SKM-1 treated with dmso at 0.1 percent for 144 hours (cell line): ENCODE results near the gene TET3.

Experiments used
- DNase-seq: peaks from one replicate; lab custom pipeline; 2025; ENCODE audit not compliant: unreplicated experiment; lab: John Stamatoyannopoulos, UW

TET3 gene

DNA sequence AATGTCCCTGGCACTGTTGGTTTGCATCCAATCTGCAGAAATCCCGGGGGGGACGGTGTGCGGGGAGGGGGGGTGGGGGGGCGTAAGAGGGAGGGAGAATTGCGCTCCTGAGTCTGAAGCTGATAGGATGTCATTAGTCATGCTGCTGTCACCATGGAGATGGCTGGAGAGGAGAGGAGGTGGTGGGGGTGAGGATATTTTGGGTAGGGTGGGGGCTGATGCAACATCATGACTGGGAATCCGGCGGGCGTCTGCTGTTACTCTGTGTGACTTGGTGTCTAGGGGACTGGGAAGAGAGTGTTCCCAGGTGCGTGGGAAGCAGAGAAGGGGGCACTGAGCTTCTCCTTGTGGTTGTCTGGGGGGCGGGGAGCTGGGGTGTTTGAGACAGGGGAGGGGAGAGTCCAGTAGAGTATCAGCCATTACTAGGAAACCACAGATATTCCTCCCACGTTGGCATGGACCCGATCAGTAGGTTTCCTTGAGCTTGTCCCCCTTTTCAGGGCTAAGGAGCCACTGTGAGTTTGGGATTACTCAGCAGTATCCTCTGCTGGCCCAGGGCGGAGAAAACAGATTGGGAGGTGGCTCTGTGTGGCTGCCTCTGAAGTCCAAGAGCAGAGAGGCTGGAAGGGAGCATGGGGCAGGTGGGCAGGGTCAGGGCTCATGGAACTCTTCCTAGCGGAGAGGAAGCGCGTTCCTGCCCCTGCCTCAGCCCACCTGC lies 18.9 kb downstream of the TET3 start:
- DNase-seq: no peak

DNA sequence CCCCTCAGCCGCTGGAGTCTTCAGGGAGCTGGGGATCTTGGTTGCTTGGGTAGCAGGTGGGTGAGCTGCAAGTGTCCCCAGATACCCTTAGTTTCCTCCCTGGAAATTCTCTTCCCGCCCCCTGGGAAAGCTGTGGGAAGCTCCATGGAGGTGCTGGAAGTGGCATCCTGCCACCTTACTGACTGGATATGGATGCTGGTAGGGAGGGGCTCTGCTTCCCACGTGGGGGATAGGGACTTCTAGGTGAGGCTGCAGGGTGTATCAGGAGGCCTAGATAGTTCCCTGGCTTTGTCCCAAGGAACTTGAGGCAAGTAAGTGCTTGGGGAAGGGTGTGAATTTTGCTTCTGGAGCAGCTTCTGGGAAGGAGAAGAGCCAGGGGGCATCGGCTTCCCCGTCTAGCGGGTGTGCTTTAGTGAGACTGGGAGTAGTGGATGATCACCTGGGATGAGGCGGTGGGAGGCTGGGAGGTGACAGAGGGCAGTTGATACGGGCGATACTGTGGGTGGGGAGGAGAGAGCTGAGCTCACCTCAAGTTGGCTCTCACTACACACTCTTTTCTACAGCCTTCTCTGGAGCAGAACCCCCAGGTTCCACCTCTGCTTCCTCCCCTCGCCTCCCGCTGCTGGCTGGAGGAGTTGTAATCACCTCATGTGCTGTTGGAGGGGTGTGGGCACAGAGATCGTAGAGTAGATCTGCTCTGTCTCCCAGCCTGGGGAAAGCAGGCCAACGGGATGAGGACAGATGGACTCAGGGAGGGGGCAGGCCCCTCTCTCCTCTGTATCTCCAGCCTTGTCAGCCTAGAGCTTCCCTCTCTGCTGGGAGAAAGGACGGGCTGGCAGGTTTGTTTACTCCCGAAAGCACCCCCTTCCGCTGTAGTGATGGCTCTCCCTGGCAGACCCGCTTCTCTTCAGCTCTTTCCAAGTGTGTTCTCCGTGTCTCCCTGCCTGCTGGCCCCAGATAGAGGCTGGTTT lies 19.8 kb downstream of the TET3 start:
- DNase-seq: no peak

DNA sequence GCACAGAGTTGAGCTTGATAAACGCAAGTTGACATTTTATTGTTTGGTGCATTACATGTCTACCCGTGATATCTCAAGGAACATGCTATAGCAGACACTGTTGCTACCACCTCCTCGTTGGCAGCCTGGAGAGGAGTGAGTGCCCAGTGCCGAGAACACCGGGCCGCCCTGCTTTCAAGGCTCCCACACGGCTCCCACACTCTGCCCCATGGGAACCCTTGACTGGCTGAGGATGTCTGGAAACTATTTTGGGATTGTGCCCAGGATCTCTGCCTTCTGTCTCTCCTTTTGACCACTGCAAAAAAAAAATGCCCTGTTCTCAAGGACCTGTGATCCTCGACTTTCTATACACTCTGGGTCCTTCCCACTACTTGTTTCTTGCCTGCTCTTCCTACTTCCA lies 21.1 kb downstream of the TET3 start:
- no peak for DNase-seq

DNA sequence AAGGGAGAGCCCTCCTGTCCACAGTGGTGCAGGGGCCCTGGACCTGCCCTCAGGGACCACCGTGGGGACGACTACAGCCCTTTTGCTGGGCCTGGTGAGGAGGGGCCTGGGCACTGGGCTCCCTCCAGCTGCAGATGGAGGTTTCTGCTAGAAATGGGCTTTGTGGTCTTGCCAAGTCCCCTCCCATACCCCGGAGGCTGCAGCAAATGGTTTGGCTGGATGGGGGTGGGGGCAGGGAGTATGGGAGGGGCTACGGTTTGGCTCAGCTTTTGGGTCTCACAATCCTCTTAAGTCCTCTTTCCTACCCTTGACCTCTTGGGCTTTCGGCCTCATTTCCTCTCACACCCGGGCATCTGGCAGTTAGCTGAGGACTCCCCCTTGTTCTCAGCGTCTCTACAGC lies 21.7 kb downstream of the TET3 start:
- DNase-seq: no peak

DNA sequence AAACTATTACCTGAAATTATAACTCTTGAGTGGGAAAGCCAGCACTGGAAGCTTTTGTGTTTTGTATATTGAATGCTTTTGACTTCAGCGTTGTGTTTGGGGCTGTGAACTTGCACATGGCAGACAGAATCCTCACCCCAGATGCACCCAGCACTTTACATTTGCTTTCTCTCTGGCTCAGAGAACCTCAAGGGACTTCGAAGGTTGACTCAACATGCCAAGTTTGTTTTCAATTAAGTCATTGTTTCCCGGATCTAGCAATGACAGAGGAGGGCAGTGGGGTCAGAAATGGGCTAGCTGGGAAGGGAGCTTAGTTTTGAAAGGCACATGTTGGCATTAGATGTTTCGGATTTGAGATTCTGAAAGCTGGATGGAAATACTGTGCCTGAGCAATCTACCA lies 22.4 kb downstream of the TET3 start:
- no peak for DNase-seq

DNA sequence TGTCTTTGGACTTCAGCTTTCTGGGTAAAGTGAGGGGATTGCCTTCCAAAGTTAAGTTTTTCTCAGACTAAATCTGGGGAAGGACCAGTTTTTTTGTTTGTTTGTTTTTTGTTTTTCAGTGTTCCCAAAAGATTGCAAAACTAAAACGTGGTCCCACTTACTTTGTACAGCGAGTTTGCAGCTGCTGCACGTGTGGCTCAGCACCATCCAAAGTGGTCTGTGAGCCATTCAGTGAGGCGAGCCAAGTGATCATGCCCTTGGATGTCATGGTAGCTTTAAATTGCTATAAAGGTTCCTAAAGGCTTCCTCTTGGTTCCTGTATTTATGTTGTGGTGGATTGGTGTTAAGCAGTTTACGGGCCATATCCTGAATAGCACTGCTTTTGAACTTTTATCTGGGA lies 23.0 kb downstream of the TET3 start:
- no peak for DNase-seq

DNA sequence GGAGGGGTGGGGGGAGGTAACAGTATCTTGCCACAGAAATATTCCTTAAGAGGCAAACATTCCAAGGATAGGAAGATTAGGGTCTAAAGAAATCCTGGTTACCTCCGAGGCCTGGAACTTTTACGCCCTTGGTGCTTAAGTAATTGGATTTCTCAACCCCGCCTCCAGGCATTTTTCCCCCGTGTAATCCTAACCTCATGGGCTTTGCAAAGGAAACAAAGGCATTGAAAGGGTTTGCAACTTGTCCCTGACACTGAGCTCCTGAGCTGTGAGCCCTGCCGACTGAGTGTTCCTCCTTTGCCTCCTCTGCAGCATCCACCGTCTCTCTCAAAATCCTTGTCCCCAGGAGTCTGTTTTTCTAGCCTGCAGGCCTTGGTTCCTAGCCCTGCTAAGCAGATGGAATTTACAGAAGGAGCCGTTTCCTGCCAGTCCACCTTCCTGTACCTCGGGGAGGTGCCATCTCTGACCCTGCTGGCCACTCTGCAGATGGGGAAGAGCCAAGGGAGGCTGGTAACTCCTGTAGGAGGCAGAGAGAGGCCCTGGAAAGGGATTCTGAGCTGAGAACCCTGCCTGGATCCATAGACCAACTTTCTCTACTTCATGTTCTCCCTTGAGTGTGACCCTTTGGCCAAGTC lies 24.2 kb downstream of the TET3 start:
- no peak for DNase-seq

DNA sequence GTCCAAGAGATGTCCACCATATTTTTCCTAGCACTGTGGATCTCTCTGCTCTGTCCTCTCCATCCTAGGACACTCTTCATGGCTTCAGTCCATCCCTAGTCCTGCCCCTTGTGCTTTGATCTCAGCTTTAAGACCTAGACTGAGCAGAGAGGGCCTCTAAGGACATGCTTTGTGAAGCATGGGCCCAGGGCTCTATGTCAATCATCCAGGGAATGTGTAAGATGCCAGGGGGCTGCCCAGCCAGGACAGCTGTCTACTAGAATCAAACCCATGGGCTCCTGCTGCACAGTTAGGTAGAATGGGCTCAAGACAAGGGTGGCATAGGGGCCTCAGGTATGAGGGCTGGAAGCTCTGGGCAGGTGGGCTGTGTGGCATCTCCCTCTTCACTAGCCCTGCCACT lies 24.9 kb downstream of the TET3 start:
- no peak for DNase-seq

DNA sequence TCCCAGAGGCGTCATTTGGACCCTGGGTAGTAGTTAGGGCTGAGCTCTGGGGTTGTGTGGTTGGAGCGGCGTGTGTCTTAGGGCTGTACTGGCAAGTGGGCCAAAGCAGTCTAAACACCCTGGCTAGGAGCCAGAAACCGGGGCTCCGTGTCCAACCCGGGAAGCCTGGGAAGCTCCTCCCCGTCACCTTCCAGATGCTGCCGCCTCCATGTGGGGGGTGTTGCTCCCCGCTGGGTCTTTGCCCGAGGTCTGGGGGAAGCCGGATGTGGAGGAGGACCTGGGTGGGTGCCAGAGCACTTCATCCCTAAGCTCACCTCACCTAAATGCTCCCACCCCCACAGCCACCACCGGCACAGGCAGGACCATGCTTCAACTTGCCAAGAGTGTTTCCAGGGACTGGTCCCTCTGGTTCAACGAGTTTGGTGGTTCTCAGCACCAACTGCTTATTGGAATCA lies 25.4 kb downstream of the TET3 start:
- DNase-seq: no peak

DNA sequence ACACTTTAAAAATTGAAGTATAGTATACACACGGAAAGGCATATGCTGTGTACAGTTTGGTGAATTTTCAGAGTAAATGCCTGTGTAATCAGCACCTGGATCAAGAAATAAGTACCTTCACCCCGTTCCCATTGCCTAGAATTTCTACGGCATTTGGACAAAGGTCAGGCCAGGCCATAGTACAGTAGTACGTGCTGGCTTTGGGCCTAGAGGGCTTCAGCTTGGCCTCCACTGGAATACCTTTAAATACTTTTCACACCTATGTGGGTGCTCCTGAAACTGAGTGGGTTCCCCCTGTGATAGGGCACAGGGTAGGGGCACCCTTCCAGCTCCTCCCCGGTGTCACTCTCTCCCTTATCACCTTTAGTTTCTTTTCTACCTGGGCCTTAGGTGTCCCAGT lies 26.5 kb downstream of the TET3 start:
- DNase-seq: no peak

DNA sequence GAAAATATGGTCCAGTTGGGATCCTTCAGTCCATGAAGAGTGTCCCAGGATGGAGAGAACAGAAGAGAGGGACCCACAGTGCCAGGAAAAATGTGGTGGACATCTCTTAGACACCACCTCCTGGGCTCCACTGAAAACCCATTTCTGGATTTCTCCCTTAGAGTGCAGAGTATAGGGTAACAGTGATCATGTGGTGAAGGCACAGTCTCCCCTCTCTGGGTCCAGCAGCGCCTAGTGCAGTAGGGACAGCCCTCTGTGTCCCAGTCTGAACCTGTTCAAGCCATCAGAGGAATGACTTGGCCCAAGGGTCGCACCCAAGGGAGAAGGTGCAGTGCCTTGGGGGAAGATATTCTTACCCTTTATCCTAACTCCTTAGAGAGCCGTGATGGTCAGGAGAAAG lies 30.1 kb downstream of the TET3 start:
- no peak for DNase-seq

DNA sequence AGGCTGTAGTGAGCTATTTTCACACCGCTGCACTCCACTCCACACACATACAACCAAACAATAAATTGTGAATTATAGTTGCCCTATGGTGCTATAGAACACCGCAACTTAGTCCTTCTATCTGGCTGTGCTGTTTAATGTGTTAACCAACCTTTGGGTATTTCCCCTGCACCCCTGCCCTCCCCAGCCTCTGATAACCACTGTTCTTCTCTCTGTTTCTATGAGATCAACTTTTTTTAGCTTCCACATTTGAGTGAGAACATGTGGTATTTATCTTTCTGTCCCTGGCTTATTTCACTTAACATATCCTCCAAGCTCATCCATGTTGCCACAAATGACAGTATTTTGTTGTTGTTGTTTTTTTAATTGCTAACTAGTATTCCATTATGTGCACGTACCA lies 32.5 kb downstream of the TET3 start:
- DNase-seq: no peak

DNA sequence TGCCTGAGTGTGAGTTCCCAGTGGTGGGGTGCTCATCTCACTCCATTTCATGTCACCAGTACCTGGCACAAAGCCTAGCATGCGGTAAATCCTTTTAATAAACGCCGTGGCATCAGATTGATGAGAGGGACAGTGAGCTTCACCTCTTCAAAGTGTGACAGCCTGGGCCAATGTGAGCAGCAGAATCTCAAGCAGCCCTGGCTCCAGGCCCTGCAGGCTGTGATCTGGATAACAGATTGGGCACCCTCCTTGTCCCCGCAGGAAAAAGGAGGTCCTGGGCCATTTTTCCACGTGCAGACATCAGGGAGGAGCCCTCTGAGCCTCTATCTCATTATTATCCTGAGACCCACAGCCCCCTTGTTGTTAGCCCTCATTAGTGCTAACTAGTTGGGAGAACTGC lies 34.8 kb downstream of the TET3 start:
- no peak for DNase-seq

DNA sequence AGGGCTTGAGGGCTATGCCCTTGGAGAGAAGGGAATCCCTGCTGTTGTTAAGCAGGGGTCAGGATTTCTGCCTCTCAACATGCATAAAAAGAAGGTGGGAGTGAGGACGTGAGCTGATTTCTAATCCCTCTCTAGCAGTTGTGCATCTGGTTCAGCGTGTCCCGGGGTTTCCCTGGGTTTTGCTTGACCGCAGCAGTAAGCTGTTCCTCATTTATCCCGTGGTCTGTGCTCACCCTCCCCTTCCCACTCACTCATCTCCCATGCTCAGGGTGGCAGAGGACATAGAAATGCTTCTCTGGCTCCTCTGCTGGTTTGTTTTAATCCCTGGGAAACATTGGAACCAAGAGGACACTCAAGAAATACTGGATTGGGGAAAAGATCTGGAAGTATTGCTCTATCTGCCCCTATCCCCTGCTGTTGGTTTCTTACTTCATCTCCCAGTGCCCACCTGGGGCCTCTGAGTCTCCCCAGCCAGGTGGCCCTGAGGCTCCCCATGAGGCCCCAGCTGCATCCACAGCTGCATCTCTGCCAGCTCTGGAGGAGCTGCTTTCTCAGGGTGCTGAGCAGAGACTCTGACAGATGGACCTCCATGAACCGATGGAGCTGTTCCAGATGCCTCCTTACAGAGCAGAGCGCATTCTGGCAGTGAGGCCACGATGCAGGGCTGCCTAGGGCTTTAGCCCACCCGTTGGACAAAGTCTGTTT lies 36.1 kb downstream of the TET3 start:
- DNase-seq: no peak

DNA sequence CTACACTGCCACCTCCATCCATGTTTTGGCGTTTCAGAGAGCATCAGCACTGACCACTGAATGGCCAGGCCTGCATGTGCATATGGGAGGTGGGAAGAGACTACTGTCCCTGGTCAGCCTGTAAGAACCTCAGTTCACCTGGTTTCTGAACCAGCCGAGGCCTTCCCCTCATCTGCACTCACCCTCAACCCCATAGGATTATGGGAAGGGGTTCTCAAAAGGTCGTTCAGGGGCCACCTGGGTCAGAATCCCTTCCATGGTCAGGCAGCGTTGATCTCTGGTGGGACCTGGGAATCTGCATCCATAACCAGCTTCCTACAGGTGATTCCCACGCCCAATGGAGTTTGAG lies 36.7 kb downstream of the TET3 start:
- DNase-seq: no peak

DNA sequence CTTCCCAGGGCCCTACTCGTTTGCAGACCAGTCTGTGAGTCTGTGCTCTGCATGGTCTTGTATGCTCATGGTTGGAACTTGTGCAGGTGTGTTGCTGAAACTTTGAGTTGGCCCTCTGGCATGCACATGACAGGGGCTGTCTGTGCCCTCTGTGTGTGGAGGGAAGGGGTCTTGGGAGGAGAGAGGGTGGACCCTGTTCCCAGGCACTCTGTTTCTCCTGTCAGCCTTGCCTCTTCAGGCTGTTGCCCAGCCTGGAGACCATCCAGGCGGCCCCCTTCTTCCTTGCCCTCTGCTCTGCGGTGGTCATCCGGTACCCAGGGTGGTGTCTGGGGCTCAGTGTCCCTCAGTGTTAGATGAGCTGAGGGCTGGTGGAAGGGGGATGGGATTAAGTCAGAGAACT lies 39.5 kb downstream of the TET3 start:
- no peak for DNase-seq

DNA sequence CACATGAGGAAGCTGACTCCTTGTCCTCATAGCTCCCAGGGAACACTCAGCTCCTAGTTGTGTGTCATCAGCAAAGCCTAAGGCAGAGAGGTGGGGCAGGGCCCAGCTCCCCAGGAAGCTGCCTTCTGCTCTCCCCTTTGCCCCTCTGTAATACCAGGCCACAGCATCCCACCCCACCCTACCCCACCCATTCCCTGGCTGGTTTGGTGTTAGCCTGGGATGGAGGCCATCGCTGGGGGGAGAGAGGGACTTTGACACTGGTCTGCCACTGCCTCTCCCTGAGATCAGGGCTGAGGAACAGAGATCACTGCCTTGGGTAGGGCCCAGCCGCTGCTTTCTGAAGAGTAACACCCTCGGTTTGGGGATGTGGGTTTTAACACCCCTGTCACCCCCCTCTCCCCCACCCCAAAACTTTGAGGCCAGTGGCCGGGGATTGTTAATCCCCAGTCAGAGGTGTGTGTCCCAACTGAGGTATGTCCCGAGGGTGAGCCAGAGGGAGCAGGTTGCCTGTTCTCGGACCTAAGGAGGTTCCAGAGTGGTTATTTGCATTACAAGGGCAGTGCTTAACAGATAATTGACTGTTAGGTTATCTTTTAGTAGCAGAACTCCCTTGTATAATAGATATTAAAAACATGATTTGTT lies 41.4 kb downstream of the TET3 start:
- no peak for DNase-seq

DNA sequence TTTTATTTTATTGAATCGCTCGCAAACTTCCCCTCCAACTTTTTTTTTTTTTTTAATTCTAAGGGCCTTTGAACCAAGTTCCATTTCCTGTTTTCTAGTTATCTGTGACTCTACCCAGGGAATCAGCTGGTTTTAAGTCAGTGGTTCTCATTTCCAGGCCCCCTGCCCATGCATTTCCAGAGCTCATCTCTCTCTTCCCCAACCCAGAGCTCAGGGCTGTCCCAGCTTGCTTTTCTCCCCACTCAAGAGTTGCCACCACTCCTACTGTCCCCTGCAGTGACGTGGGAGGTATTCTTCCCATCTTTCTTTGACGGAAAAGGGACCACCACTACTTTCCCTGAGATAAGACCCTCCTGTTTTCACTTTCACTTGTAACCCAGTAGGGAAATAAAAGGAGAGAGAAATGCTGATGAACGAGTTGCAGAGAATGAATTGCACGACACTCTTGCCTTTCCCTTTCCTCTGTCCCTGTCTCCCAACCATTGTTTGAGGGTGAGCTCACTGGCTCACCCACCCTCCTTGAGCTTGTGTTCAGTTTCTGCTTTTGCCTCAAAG lies 42.1 kb downstream of the TET3 start:
- DNase-seq: no peak

DNA sequence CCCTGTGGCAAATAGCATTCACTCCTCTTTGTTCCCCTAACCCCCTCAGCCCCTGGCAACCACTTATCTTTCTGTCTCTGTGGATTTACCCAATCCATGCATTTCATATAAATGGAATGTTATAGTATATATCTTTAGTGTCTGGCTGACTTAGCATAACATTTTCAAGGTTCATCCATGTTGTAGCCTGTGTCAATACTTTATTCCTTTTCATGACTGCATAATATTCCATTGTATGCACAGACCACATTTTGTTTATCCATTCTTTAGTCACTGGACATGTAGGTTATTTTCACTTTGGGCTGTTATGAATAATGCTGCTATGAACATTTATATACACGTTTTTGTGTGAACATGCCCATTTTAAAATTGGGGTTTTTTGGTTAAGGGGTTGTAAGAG lies 42.8 kb downstream of the TET3 start:
- no peak for DNase-seq

DNA sequence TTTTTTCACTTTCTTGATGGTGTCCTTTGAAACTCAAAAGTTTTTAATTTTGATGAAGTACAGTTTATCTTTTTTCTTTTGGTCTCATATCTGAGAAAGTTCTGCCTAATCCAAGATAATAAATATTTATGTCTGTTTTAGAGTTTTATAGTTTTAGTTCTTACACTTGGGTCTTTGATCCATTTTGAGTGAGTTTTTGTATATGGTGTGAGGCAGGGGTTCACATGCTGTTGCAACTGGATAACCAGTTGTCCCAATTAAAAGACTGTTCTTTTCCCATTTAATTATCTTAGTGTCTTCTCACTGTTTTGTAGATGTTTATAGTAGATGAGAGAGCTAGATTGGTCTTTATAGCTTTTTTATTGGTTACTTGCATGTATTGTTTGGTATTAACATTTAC lies 43.6 kb downstream of the TET3 start:
- DNase-seq: no peak

DNA sequence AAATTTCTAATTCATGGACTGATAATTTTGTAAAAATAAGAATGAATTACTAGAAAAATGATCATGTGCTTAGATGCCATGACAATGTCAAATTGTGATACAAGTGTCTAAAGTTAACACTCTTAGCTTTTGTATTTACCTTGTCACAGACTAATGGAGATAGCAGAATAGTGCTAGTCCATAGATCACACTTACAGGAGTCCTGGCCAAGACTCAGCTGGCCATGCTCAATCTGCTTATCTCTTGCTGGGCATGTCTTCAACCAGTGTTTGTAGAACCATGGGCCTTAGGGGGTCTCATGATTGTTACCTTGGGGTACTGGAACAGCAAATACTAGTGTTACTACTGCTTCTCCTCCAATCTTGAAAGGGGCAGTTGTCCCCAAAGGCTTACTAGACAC lies 44.0 kb downstream of the TET3 start:
- DNase-seq: no peak
